H9 (cell line): Measurements from ENCODE around the gene DLG2. TPM values are rescaled to one million over a fixed set of nuclear protein-coding genes. Genes with fewer than 3 reads are reported as not detected.

ENCODE experiments used
- DNase-seq: peaks from one replicate; pipeline ENCODE4 v3.0.0-alpha.2; 2017
- H2AFZ ChIP-seq: one replicate; pipeline ENCODE4 v1.6.1; 2013; ENCODE audit warnings: mild to moderate bottlenecking, low read length, control low read depth, moderate library complexity
- H2AK5ac ChIP-seq: 2 replicates; pipeline ENCODE4 v1.6.1; 2013; ENCODE audit warnings: low read length, control low read depth, mixed read lengths; ENCODE audit not compliant: insufficient read length
- H2BK120ac ChIP-seq: one replicate; pipeline ENCODE4 v1.6.1; 2013; ENCODE audit warnings: low read depth, mild to moderate bottlenecking, low read length, control low read depth, inconsistent platforms; ENCODE audit not compliant: poor library complexity, severe bottlenecking
- H2BK12ac ChIP-seq: 2 replicates; pipeline ENCODE4 v1.6.1; 2013; ENCODE audit warnings: low read length, control low read depth, mixed read lengths, low read depth; ENCODE audit not compliant: insufficient read length
- H2BK15ac ChIP-seq: 2 replicates; pipeline ENCODE4 v1.6.1; 2013; ENCODE audit warnings: low read depth, low read length, control low read depth
- H2BK20ac ChIP-seq: one replicate; pipeline ENCODE4 v1.6.1; 2013; ENCODE audit warnings: low read depth, mild to moderate bottlenecking, low read length, control low read depth, inconsistent platforms; ENCODE audit not compliant: poor library complexity, severe bottlenecking
- H2BK5ac ChIP-seq: 2 replicates; pipeline ENCODE4 v1.6.1; 2013; ENCODE audit warnings: low read length, control low read depth, mixed read lengths; ENCODE audit not compliant: insufficient read length
- H3K14ac ChIP-seq: 2 replicates; pipeline ENCODE4 v1.6.1; 2013; ENCODE audit warnings: low read length, control low read depth; ENCODE audit not compliant: insufficient read depth
- H3K18ac ChIP-seq: 2 replicates; pipeline ENCODE4 v1.6.1; 2013; ENCODE audit warnings: low read depth, mild to moderate bottlenecking, mixed read lengths, low read length, control low read depth; ENCODE audit not compliant: insufficient read length
- H3K23ac ChIP-seq: 2 replicates; pipeline ENCODE4 v1.6.1; 2013; ENCODE audit warnings: low read length, control low read depth, mixed read lengths, low read depth; ENCODE audit not compliant: insufficient read length
- H3K23me2 ChIP-seq: 2 replicates; pipeline ENCODE4 v1.6.1; 2013; ENCODE audit warnings: low read depth, mild to moderate bottlenecking, mixed read lengths, low read length, control low read depth; ENCODE audit not compliant: insufficient read length, poor library complexity, severe bottlenecking
- H3K27ac ChIP-seq: 2 replicates; pipeline ENCODE4 v1.5.1; 2013; ENCODE audit warnings: low read length, control low read depth, mixed read lengths, low read depth; ENCODE audit not compliant: insufficient read length
- H3K27me3 ChIP-seq: 2 replicates; pipeline ENCODE4 v1.6.1; 2013; ENCODE audit warnings: low read length, control low read depth, inconsistent platforms; ENCODE audit not compliant: insufficient read depth
- H3K4ac ChIP-seq: 2 replicates; pipeline ENCODE4 v1.6.1; 2013; ENCODE audit warnings: low read depth, mild to moderate bottlenecking, control low read depth, inconsistent platforms, low read length, moderate library complexity
- H3K4me1 ChIP-seq: 2 replicates; pipeline ENCODE4 v1.6.1; 2013; ENCODE audit warnings: low read length, control low read depth, inconsistent platforms; ENCODE audit not compliant: insufficient read depth
- H3K4me2 ChIP-seq: 2 replicates; pipeline ENCODE4 v1.6.1; 2013; ENCODE audit warnings: low read length, control low read depth, mixed read lengths; ENCODE audit not compliant: insufficient read length, insufficient read depth
- H3K56ac ChIP-seq: 2 replicates; pipeline ENCODE4 v1.6.1; 2013; ENCODE audit warnings: low read depth, mild to moderate bottlenecking, mixed read lengths, low read length, control low read depth; ENCODE audit not compliant: insufficient read length
- H3K79me1 ChIP-seq: 2 replicates; pipeline ENCODE4 v1.6.1; 2013; ENCODE audit warnings: low read depth, mild to moderate bottlenecking, moderate library complexity, low read length, control low read depth, inconsistent platforms; ENCODE audit not compliant: insufficient read depth, poor library complexity, severe bottlenecking
- H3K79me2 ChIP-seq: 2 replicates; pipeline ENCODE4 v1.6.1; 2013; ENCODE audit warnings: low read length, control low read depth, inconsistent platforms; ENCODE audit not compliant: insufficient read depth
- H3K9ac ChIP-seq: 2 replicates; pipeline ENCODE4 v1.6.1; 2013; ENCODE audit warnings: low read length, control low read depth, mixed read lengths; ENCODE audit not compliant: insufficient read length; ENCODE audit errors: extremely low read depth
- H3K9me3 ChIP-seq: one replicate; pipeline ENCODE4 v1.6.1; 2013; ENCODE audit warnings: low read depth, low read length, inconsistent platforms; ENCODE audit not compliant: control insufficient read depth
- H3T11ph ChIP-seq: one replicate; pipeline ENCODE4 v1.6.1; 2013; ENCODE audit warnings: mild to moderate bottlenecking, low read length, control low read depth, inconsistent platforms
- H4K20me1 ChIP-seq: one replicate; pipeline ENCODE4 v1.6.1; 2013; ENCODE audit not compliant: control insufficient read depth, insufficient read length, insufficient read depth
- H4K5ac ChIP-seq: 2 replicates; pipeline ENCODE4 v1.6.1; 2013; ENCODE audit warnings: low read depth, mild to moderate bottlenecking, mixed read lengths, low read length, control low read depth; ENCODE audit not compliant: insufficient read length
- H4K8ac ChIP-seq: replicated peaks from 2 replicates; pipeline ENCODE4 v1.6.1; 2013; ENCODE audit warnings: low read length, control low read depth, mixed read lengths, low read depth; ENCODE audit not compliant: insufficient read length
- H4K91ac ChIP-seq: 2 replicates; pipeline ENCODE4 v1.6.1; 2013; ENCODE audit warnings: low read depth, mild to moderate bottlenecking, moderate library complexity, mixed read lengths, low read length, control low read depth; ENCODE audit not compliant: insufficient read length
- H3K27ac Mint-ChIP-seq, 3 experiments: 2 replicates in 2 of 3; 3 replicates in 1 of 3; pipeline ENCODE4 v1.8.0; 2020 to 2021; ENCODE audit warnings: mixed read lengths in 3 of 3, mild to moderate bottlenecking in 1 of 3, moderate library complexity in 1 of 3
- H3K27me3 Mint-ChIP-seq: 2 replicates; pipeline ENCODE4 v1.8.0; 2021; ENCODE audit warnings: low read depth, mild to moderate bottlenecking, moderate library complexity, mixed read lengths
- H3K36me3 Mint-ChIP-seq, 3 experiments: 2 replicates in 2 of 3; 3 replicates in 1 of 3; pipeline ENCODE4 v1.8.0; 2020 to 2021; ENCODE audit warnings: low read depth in 3 of 3, mixed read lengths in 3 of 3; ENCODE audit not compliant: insufficient read depth in 1 of 3
- H3K4me1 Mint-ChIP-seq, 2 experiments: 2 replicates each; pipeline ENCODE4 v1.8.0; 2020; ENCODE audit warnings: mixed read lengths in 2 of 2
- H3K4me3 Mint-ChIP-seq, 2 experiments: 2 replicates in 1 of 2; 3 replicates in 1 of 2; pipeline ENCODE4 v1.8.0; 2020 to 2021; ENCODE audit warnings: mild to moderate bottlenecking in 2 of 2, mixed read lengths in 2 of 2, moderate library complexity in 1 of 2
- H3K9me3 Mint-ChIP-seq, 2 experiments: 2 replicates in 1 of 2; 3 replicates in 1 of 2; pipeline ENCODE4 v1.8.0; 2020; ENCODE audit warnings: mild to moderate bottlenecking in 2 of 2, mixed read lengths in 2 of 2, moderate library complexity in 1 of 2
- WGBS: extraction: QIAGEN DNeasy Blood & Tissue Kit; methylation state at CpG from one replicate; pipeline ENCODE4 v1.1.7; 2013; ENCODE audit warnings: missing lambda C conversion rate, low lambda C conversion rate, mixed read lengths; ENCODE audit not compliant: insufficient read length; ENCODE audit errors: extremely low coverage; 5-methylcytosine and 5-hydroxymethylcytosine counted together
- total RNA-seq: library from RNA; stranded (reverse); gene quantifications from 2 replicates; pipeline ENCODE4 v1.2.1, GENCODE V29; 2021
- TF ChIP-seq, protein P1 (sequence below): fragments of 200-600 bp; sonication (generic); conservative IDR thresholded peaks from 3 replicates; pipeline ENCODE4 v1.8.0; 2021; ENCODE audit warnings: antibody characterized with exemption, mild to moderate bottlenecking

The DLG2 gene
- total RNA-seq, 1 experiment from 2014 or later = 8.0 TPM

DNA sequence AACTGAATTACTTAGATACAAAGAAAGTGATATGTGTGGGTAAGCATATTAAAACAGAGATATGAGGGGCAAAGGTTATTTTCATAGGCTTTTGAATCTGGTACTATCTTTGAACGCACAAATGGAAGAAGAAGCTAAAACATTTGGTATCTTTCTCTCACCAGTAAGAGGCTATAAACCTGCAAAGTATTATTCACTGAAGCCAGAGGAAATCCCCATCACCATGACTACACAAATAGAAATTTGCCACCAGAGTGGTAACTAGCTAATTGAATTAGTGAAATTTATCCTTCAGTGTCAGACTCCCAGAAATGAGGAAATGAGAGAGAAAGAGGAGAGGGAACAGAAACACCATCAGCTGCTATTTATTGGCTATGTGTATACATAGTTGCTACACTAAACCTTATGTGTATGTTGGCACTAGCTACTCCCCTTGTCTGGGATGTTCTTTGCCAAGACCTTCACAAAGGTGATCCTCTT, 503.4 kb downstream of the DLG2 start:
- Histone ChIP-seq H3K4ac (no peak overlapping the region), H3K9me3 (no peaks in the 10 kb centered on the region), H2BK5ac (no peak overlapping the region), H2BK20ac (no peak overlapping the region), H4K5ac (no peak overlapping the region), H4K8ac (no peak overlapping the region), H3K18ac (no peak overlapping the region), H3K23ac (no peak overlapping the region), H3K14ac (no peak overlapping the region), H3K79me2 (no peaks in the 10 kb centered on the region), H2BK15ac (no peak overlapping the region), H3K56ac (no peak overlapping the region), H3K79me1 (no peaks in the 10 kb centered on the region), H3T11ph (no peak overlapping the region), H4K91ac (no peak overlapping the region), H3K27ac (no peak overlapping the region), H3K27me3 (no peaks in the 10 kb centered on the region), H2AFZ (no peak overlapping the region), H4K20me1 (no peaks in the 10 kb centered on the region), H3K4me1 (no peaks in the 10 kb centered on the region), H3K23me2 (no peaks in the 10 kb centered on the region), H2AK5ac (no peak overlapping the region), H3K9ac (no peak overlapping the region), H2BK120ac (no peak overlapping the region), H2BK12ac (no peak overlapping the region), H3K4me2 (no peak overlapping the region)
- no peaks in the 10 kb centered on the region; a peak in 1 of 5 replicates for H3K9me3 Mint-ChIP-seq
- no peaks in the 10 kb centered on the region for H3K36me3 Mint-ChIP-seq
- TF ChIP-seq, protein P1, sequence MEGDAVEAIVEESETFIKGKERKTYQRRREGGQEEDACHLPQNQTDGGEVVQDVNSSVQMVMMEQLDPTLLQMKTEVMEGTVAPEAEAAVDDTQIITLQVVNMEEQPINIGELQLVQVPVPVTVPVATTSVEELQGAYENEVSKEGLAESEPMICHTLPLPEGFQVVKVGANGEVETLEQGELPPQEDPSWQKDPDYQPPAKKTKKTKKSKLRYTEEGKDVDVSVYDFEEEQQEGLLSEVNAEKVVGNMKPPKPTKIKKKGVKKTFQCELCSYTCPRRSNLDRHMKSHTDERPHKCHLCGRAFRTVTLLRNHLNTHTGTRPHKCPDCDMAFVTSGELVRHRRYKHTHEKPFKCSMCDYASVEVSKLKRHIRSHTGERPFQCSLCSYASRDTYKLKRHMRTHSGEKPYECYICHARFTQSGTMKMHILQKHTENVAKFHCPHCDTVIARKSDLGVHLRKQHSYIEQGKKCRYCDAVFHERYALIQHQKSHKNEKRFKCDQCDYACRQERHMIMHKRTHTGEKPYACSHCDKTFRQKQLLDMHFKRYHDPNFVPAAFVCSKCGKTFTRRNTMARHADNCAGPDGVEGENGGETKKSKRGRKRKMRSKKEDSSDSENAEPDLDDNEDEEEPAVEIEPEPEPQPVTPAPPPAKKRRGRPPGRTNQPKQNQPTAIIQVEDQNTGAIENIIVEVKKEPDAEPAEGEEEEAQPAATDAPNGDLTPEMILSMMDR = no peak
- H3K4me1 Mint-ChIP-seq = peaks cover 2 to 4% of the 10 kb centered on the region in 2 experiments; a peak in 2 of 4 replicates
- WGBS = no CpG with 5 or more reads among the region's 1 CpG
- H3K27me3 Mint-ChIP-seq = no peaks in the 10 kb centered on the region
- H3K27ac Mint-ChIP-seq = no peak overlapping the region
- H3K4me3 Mint-ChIP-seq = no peak overlapping the region
- no peak for DNase-seq
